GM12892 (cell line): ENCODE data around the gene ZP3.
"Not testable (repeated sequence)": the region's sequence is repeated elsewhere in the genome, so short reads cannot be mapped to it uniquely, and the experiment has no call there.

Source experiments
- DNase-seq: peaks from one replicate; pipeline ENCODE4 v3.0.0; 2011; ENCODE audit not compliant: insufficient read length
- FAIRE-seq: peaks from 2 replicates; lab custom pipeline; 2011; peaks lifted over from hg19 to GRCh38; lab: Jason Lieb, UNC
- POLR2A ChIP-seq: IDR thresholded peaks from 2 replicates; pipeline ENCODE4 v1.6.1; 2011; ENCODE audit warnings: low read depth, low read length, control low read depth
- POLR2AphosphoS5 ChIP-seq: IDR thresholded peaks from 2 replicates; pipeline ENCODE4 v1.6.1; 2011; ENCODE audit warnings: low read depth, low read length, control low read depth
- TAF1 ChIP-seq: IDR thresholded peaks from 2 replicates; pipeline ENCODE4 v1.6.1; 2011; ENCODE audit warnings: low read depth, mild to moderate bottlenecking, control low read depth, low read length, borderline replicate concordance

Gene ZP3

DNA sequence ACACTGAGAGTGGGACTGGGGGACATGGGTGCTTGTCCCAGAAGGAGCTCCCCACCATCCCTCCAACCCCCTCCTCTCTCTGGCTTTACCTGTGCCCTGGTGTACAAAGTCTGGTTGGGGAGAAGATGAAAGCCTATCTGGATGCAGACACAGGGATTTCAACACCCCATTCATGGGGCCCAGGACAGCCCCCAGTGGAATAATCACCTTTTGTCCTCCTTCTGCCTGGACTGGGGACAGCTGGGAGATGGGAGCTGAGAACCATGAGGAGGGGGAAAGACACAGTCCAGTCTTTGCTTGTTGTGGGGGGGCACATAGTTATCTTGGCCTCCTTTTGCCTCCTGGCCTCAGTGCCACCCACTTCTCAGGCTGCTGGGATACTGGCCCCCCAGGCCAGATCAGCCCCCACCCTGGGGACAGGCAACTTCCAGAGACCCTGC is 16.6 kb upstream of the ZP3 start:
- DNase-seq, result no peak
- TF ChIP-seq TAF1, result no peak
- TF ChIP-seq POLR2AphosphoS5, result no peak
- TF ChIP-seq POLR2A, result no peak
- no peak for FAIRE-seq

DNA sequence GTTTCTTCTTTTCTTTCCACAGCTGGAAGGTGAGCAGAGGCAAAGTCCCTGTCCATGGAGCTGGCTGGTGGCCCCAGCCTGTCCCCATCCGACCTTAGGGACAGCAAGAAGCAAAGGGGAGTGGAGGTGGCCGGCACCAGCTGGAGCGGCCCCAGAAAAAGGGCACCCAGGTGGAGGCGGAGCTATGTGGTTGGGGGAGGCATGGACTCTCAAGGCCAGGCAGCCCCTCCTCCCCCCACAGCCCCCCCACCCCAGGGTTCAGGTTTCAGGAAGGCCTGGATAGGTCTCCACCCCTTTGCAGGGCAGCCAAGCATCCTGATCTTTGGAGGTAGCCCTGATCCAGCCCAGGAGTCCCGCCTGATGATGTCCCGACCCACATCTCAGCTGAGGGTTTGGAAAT is 15.2 kb upstream of the ZP3 start, which contains the start of gene SSC4D:
Gene SSC4D (minus strand): TSS at position 161 of the 400 bp plus-strand sequence. CDS start 5,258 bp downstream, outside the sequence.
- no peak for FAIRE-seq
- TF ChIP-seq TAF1 (no peak), POLR2AphosphoS5 (no peak), POLR2A (no peak)
- no peak for DNase-seq

DNA sequence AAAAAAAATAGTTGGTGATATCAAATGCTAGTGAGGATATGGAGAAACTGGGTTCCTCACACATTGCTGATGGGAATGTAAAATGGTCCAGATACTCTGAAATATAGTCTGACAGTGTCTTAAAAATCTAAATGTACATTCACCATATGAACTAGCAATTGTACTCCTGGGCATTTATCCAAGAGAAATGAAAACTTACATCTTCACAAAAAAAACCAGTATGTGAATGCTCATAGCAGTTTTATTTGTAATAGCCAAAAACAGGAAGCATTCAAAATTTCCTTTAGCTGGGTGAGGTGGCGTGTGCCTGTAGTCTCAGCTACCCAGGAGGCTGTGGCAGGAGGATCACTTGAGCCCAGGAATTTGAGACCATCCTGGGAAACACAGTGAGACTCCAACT is 13.1 kb upstream of the ZP3 start:
- TF ChIP-seq POLR2A (no peak), TAF1 (no peak), POLR2AphosphoS5 (no peak)
- DNase-seq (no peak), FAIRE-seq (no peak)

DNA sequence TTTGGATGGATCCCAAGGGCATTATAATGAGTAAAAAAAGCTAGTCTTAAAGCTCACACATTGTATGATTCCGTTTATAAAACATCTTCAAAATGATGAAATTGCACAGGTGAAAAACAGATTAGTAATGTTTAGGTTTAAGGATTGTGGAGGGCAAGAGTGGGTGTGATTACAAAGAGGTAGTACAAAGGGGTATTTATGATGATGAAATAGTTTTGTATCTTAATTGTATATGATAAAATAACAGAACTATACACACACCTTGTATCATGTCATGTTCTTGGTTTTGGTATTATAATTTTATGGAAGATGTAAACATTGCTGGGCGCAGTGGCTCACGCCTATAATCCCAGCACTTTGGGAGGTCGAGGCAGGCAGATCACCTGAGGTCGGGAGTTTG is 12.5 kb upstream of the ZP3 start:
- TF ChIP-seq POLR2AphosphoS5 (no peak), POLR2A (no peak), TAF1 (no peak)
- FAIRE-seq (no peak), DNase-seq (no peak)

DNA sequence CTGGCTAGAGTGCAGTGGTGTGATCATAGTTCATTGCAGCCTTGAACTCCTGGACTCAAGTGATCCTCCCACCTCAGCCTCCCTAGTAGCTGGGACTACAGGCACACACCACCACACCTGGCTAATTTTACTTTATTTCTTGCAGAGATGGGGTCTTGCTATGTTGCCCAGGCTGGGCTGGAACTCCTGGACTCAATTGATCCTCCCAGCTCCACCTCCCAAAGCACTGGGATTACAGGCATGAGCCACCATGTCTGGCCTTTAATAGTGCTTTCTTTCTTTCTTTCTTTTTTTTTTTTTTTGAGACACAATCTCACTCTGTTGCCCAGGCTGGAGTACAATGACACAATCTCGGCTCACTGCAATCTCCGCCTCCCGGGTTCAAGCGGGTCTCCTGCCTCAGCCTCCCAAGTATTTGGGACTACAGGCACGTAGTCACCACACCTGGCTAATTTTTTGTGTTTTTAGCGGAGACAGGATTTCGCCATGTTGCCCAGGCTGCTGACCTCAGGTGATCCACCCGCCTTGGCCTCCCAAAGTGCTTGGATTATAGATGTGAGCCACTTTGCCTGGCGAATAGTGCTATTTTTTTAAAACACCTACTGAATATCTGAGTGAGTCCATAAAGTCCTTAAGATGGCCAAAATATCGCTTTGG is 7.0 kb upstream of the ZP3 start:
- FAIRE-seq, DNase-seq: not testable (repeated sequence)

DNA sequence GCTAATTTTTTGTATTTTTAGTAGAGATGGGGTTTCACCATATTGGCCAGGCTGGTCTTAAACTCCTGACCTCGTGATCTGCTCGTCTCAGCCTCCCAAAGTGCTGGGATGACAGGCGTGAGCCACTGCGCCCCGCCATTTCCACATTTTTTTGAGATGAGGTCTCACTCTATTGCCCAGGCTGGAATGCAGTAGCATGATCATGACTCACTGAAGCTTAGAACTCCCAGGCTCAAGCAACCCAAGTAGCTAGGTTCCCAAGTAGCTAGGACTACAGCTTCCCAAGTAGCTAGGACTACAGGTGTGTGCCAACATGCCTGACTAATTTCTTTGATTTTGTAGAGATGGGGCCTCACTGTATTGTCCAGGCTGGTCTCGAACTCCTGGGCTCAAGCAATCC is 3.7 kb upstream of the ZP3 start:
- FAIRE-seq, DNase-seq: not testable (repeated sequence)

DNA sequence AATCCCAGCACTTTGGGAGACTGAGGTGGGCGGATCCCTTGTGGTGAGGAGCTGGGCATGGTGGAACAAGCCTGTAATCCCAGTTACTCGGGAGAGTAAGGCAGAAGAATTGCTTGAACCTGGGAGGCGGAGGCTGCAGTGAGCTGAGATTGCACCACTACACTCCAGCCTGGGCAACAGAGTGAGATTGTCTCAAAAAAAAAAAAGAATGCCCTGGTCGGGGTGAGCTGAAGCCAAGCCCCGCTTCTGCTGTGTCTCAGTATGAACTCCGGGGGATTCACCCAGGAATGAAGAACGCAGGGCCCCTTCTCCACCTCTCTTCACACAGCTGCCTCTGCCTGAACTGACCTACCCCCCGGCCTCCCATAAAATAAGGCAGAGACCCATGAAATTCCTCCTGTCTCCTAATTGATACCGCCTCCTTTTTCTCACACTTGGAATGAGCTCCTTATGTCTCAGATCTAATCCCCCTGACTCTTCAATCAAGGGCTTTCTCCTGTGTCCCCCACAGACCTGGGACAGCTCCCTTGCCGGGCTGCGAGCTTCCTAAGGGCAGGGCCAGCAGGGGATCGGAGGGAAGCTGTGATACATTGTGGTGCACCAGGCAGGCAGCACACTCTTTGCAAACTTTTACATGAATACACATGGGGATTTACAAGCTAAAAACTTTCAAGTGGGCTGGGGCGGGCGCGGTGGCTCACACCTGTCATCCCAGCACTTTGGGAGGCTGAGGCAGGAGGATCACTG is 911 bp upstream of the ZP3 start:
- DNase-seq, result no peak
- no peak for TF ChIP-seq POLR2AphosphoS5
- TF ChIP-seq TAF1, result no peak
- no peak for TF ChIP-seq POLR2A
- no peak for FAIRE-seq

DNA sequence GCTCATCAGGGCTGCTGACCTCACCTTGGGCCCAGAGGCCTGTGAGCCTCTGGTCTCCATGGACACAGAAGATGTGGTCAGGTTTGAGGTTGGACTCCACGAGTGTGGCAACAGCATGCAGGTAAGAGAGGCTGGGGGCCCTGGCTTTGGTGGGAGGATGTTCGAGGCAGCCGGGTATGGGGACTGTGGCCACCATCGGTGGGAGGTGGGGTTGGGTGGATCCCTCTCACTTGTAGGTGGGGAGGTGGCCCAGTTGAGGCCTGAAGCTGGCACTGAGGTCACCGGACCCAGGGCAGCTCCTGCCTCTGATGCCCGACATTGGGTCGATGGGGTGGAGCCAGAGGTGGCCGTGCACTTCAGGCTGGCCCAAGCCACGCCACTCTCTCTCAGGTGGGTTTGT is 406 bp downstream of the ZP3 start:
- FAIRE-seq, result no peak
- TF ChIP-seq POLR2A, result no peak
- no peak for TF ChIP-seq TAF1
- TF ChIP-seq POLR2AphosphoS5, result no peak
- DNase-seq, result no peak

DNA sequence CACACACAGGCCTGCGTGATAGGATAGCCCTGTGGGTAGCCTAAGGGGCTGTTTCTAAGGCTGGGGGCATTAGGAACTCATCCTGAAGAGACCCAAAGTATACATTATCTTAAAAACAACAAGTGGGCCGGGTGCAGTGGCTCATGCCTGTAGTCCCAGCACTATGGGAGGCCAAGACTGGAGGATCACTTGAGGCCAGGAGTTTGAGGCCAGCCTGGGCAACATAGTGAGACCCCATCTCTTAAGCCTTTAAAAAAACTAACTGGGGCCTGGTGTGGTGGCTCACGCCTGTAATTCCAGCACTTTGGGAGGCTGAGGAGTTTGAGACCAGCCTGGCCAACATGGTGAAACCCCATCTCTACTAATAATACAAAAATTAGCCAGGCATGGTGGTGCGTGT is 808 bp downstream of the ZP3 start:
- not testable (repeated sequence) for DNase-seq, FAIRE-seq

DNA sequence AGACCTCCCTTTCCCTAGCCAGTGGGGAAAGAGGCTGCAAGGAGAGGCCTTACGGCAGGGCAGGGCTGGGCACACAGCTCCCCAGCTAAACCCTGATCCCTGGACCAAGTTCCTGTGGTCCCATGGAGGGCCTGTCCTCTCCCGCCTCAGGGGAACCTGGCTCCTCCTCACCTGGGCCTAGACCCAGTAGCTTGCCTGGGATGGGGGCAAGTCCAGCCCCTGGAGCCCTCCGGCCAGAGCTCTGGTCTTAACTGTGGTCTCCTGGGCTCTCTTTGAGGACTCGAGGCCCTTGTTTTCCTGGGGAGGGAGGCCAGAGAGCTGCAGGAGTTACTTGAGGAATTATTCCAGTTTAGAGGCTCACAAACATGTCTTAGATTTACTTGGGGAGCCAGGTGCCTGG is 1.5 kb downstream of the ZP3 start:
- TF ChIP-seq POLR2A (no peak), POLR2AphosphoS5 (no peak), TAF1 (no peak)

DNA sequence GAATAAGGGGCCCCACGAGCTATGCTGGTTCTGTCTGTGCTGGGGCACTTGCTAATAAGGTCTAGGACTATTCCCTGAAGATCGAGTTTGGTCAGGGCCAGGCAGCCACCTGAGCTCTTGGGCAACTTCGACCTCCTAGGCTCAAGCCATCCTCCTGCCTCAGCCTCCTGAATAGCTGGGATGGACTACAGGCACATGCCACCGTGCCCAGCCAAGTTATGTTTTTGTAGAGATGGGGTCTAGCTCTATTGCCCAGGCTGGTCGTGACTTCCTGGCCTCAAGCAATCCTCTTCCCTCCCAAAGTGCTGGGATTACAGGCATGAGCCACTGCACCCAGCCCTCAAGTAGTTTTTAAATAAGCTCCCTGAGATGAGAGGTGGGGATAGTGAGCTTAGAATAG is 2.9 kb downstream of the ZP3 start:
- FAIRE-seq, result no peak
- TF ChIP-seq TAF1, result no peak
- TF ChIP-seq POLR2A, result no peak
- no peak for DNase-seq

More for the DNA sequence above, 1.5 kb downstream of the ZP3 start:
- DNase-seq (no peak), FAIRE-seq (no peak)

DNA sequence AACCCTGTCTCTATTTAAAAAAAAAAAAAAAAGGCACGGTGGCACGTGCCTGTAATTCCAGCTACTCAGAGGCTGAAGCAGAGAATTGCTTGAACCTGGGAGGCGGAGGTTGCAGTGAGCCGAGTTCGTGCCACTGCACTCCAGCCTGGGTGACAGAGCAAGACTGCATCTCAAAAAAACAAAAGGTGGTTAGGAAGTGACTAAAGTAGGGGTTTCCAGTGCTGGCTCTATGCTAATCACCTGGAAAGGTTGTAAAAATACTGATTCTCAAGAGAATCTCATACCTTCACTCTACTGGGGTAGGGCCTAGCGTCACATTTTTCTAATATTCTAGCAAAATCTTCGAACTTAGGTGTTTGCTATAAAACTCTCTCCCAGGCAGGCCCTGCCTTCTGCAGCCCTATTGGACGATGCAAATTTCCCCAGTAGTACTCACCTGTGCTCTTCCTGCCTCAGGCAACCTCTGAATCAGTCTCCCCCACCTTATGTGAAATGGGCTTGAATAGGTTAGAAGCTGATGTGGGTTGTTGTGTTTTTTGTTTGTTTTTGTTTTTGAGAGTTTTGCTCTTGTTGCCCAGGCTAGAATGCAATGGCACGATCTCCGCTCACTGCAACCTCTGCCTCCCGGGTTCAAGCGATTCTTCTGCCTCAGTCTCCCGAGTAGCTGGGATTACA is 3.5 kb downstream of the ZP3 start:
- DNase-seq (no peak), FAIRE-seq (no peak)
- no peak for TF ChIP-seq POLR2A
- no peak for TF ChIP-seq POLR2AphosphoS5
- no peak for TF ChIP-seq TAF1
